Measurements from ENCODE around the gene CDIP1.

CDIP1 gene

DNA sequence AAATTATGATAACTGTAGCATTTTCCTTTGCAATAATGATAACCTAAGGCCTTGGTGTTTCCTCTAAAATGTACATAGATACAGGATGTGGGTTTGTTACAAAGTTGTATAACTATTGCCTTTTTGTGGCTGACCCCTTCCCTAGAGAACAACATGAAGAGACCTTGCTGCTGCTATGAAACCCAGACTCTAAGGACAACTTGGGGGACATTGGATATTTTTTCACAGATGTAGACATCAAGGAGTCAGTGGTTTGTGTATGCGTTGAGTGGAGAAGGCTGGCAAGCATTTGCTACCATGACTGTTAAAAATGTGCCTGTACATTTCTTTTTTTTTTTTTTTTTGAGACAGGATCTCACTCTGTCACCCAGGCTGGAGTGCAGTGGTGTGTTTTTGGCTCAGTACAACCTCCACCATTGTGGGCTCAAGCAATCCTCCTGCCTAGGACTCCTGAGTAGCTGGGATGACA is 50.0 kb downstream of the CDIP1 start:
- DNase-seq (ENCODE audit: low spot score): no peak

DNA sequence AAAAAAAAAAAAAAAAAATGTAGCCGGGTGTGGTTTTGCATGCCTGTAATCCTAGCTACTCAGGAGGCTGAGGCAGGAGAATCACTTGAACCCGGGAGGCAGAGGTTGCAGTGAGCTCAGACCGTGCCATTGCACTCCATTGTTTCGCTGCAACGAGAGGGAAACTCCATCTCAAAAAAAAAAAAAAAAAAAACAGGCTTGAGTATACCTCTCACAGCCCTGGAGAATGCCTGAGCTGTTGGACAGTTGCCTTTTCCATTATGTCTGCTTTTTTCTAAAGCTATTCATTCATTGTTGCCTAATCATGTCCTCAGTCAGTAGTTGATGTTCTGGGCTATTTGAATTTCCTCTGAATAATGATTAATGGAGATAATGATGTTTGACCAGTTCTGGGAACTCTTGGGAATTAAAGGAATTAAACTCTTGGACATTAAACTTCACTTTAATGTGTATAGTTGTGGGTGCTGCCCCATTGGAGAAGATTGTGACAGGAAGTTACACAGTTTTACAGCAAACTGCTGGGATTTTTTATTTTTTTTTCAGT is 50.5 kb downstream of the CDIP1 start:
- DNase-seq (ENCODE audit: low spot score): no peak

DNA sequence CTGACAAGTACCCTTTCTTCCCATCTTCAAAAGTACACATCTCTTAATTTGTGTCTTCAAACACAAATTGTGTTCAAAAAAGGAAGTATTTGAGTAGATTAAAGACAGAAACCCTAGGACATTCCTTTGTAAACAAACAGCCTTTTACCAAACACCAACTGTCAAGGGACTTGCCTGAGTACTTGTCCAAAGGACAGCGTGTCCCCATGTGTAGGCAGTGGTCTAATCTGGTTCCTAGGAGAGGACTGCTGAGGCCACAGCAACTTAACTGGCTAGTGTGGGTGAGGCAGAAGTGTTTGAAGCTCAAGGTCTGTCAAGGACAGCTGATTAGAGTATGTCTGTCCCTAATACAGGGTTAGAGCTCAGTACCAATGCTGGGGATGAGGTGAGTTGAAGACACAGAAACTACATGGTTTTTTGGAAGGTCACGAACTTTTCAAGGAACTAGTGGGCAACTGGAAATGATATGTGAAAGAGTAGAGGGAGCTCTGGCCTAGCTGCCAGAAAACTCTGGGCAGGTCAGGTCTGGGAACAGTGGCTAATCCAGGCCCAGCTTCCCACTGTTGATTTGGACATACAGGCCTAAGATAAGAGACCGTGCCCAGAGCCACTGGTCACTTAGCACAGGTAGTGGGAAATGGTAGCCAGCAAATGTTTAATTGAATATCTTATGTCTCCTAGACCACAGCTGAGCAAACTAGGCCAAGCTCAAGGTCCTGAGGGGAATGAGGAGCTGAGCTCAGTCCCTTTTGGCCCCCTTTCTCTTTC is 52.3 kb downstream of the CDIP1 start:
- DNase-seq (ENCODE audit: low spot score): no peak

DNA sequence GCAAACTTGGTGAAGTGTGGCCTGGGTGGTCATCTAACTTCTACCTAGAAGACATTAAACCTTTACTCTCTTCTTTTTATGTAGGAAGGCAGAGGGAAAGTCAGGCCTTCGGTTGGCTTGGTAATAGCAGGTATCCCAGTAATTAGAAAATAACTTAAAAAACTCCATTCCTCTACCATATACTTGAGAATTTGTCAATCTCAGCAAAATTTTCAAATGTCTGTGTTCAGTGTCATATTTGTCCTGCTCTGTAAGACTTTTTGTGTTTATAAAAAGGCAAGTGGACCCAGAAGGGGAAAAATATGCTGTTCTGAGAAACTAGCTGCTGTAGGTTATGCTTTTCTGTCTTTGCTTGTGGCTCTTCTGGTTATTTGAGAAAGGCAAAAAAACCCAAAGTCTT is 56.6 kb downstream of the CDIP1 start:
- DNase-seq (ENCODE audit: low spot score): no peak

DNA sequence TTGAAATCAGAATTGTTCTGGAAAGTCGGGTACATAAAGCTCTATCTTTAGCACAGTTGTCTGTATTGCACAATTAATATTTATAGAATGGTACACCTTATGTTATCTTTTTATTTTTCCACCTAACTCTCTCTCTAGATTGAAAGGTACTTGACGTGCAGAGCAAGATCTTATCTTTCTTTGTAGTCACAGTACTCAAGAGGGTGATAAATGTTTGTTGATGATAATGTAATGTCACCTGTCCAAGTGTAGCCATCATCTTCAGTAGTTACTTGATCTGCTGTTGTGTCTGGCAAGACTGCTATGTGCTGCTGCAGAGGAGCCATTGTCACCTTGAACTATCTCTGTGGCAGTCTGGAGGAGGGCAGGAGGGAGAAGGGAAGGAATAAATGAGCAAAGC is 57.0 kb downstream of the CDIP1 start:
- DNase-seq (ENCODE audit: low spot score): no peak

DNA sequence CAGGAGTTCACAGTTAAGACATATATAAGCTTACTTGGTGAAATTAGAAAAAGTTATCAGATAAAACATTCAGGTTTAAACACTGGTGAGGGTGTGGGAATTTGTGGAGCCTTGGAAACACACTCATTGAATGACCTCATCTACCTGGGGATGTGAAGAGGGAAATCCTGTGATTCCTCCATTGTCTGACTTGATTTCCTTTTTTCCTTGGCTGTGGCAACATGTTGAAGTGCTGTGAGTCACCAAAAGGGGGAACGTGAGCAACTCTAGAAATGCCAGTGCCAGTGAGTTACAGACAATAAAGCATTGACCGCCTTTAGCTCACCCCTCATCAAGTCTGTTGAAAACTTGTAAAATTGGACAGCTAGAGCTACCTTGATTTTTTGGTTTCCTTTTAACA is 60.6 kb downstream of the CDIP1 start:
- no peak for DNase-seq (ENCODE audit: low spot score)

DNA sequence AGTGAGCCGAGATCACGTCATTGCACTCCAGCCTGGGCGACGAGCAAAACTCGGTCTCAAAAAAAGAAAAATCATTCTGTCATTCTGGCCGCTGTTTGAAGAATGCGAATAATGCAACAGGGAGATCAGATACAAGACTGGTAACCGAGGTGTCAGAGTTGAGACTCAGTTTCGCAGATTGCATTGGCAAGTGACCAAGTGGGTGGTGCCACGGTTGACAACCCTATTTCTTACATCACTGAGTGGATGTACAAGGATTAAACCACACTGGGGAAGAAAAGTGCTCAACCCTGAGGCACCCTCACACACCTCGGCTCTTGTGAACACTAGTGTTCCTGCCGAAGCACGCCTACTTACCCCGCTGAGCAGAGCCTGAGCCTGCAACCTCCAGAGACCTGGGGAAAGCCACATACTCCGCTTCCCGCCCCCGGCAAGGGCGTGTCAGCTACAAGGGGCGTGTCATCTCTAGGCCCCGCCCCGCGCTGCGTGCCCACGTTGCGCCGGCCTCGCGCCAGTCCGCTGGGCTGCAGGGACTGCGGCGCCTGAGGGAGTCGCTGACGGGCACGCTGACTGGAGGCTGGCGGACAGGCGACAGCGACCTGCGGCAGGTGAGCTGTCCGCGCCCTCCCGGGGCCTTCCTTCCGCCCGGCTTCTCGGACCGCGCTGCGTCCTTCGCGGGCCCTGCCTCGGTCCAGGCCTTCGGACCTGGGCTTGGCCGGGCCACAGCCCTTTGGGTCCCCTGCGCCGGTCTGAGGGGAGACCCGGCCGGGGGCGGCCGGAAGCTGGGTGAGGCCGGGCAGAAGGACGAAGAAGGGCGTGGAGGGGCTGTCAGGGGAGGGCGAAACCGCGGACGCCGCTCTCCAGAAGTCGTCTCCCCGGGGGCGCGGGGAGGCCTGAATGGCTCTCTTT is 62.4 kb downstream of the CDIP1 start, which contains the start of gene HMOX2:
TSS of gene HMOX2 (plus strand) at position 519 of the 909 bp plus-strand sequence. CDS start 29,127 bp downstream, outside the sequence.
- peak; percentile 97 for DNase-seq (ENCODE audit: low spot score)

DNA sequence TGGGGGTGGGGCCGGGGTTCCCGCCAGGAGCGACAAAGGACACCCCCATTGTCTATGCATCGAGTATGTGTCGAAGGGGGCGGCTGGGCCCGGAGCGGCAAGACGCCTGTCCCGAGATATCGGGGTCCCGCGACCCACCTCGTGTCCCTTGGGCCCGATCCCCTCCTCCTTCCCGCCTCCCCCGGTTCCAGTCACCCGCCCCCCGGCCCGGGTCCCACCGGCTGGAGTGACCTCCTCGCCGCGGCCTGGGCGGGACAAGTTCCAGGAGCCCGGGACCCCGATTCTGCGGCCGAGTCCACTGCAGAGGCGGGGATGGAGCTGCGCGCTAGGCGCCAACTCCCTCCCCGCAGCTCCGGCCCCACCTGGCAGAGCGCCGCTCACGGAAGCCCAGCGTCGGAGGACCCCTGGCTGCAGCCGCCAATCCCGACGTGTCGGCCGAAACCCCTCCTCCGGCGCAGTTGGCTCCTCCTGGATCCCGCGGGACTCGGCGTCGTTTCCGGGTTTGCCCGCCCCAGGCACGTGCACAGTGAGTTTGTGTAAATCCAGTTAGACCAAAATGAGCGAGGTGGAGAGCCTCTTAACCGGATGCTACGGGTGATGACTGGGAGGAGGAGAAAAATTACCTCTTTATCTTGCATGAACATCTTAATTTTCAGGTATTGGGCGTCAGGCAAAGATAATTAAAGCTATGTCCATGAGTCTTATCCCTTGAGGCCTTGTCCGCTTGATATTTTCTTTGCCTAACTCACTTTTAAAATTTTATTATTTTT is 64.2 kb downstream of the CDIP1 start, which contains the start of gene NMRAL1:
TSS of gene NMRAL1 (minus strand) at position 434 of the 770 bp plus-strand sequence. CDS start 493 bp downstream, outside the sequence.
- DNase-seq (ENCODE audit: low spot score): peak; percentile 94

DNA sequence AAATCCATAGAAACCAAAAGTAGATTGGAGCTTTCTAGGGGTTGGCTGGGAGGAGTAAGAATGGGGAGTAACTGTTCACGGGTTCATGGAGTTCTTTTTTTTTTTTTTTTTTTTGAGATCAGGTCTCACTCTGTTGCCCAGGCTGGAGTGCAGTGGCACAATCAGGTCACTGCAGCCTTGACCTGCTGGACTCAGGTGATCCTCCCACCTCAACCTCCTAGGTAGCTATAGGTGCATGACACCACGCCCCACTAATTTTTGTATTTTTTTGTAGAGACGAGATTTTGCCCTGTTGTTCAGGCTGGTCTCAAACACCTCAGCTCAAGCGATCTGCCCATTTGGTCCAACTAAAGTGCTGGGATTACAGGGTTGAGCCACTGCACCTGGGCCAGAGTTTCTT is 65.7 kb downstream of the CDIP1 start:
- no peak for DNase-seq (ENCODE audit: low spot score)

DNA sequence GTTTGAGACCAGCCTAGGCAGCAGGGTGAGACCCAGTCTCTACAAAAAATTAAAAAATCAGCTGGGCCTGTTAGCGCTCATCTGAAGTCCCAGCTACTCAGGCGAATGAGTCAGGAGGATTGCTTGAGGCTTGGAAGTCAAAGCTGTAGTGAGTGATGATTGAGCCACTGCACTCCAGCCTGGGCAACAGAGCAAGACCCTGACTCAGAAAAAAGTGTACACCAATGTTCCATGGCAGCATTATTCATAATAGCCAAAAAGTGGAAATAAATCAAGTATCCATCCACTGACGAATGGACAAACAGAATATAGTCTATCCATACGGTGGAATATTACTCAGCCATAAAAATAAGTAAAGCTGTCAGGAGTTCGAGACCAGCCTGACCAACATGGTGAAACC is 66.7 kb downstream of the CDIP1 start:
- DNase-seq (ENCODE audit: low spot score): no peak

DNA sequence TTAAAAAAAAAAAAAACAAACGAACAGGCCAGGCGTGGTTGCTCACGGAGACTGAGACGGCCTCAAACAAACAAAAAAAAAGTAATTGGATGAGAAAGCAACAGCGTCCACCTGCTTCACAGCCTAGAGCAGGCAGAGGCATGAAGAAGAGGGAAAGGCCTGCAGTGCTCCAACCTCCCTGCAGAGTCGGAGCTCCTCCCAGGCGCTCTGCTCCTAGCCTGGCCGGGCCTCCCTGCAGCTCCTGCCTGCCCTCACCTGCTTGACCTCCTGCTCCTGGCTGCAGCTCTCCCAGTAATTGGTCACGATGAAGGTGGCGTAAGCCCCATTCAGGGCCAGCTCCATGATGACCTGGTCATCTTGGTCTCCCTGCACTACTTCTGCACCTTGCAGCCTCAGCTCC is 69.6 kb downstream of the CDIP1 start:
- no peak for DNase-seq (ENCODE audit: low spot score)

DNA sequence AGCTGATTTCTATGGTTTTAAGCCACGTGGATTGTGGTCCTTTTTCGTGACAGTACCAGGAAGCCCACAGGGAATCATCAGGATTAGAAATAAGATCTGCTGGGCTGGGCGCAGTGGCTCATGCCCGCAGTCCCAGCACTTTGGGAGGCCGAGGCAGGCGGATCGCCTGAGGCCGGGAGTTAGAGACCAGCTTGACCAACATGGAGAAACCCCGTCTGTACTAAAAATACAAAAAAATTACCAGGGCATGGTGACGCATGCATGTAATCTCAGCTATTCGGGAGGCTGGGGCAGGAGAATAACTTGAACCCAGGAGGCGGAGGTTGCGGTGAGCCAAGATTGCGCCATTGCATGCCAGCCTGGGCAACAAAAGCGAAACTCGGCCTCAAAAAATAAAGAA is 70.7 kb downstream of the CDIP1 start:
- DNase-seq (ENCODE audit: low spot score): no peak

DNA sequence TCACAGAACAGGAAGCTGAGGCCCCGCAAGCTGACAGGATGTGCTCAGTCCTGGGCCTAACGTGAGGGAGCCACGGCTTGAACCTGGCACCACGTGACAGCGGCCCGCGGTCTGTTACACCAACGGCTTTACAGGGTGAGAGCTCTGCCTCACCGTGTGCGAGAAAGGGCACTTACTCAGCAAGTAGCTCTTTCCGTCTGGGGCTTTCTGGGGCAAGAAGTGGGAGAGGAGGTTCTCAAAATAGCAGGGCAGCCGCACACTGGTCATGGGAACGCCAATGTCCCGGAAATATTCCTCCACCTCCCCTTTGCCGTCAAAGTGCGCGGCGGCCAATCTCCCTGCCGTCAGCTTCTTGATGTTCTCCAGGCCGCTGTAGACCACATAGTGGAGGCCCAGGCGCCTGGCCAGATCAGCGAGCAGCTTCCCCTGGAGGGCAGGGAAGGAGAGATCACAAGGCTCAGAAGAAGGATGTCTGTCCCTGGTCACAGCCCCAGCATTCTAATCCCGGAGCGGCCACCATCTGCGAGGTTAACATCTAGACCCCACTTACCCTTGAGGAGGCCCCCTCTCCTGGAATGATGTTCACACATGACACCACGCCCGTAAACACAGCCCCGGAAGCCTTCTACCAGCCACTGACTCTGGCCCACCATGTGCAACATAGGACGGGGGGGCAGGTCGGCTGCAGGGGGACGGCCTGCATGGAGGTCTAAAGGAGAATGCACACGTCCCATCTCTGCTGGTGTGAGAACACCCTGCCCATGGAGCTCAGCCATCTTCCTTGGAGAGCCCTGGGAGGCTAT is 72.4 kb downstream of the CDIP1 start:
- DNase-seq (ENCODE audit: low spot score): no peak

DNA sequence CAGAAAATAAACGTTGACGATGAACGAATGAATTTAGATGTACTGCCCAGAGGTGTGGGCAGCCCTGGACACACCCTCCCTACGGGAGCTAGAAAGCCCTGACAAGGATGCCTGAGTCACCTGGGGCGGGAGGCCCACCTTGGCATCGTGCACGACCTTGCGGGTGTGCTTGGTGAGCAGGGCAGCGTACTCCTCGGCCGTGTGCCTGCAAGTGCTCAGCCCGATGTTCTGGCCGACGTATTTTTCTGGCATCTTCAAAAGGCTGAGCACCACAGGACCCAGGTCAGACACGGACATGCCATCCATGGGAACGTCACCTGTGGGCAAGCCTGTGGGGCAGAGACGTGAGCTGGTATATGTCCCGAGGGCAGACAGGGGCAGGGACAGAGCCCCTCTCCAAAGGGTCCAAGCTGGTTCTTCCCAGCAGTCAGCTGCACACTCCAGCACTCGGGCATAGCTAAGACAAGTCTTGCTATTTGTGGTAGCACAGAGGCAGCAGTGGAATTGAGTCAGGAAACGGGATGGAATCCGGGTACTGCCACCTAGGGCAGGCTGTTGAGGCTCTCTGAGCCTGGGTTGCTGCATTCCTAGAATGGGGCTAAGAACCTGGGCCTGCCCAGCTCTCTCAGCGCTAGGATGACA is 74.9 kb downstream of the CDIP1 start:
- no peak for DNase-seq (ENCODE audit: low spot score)

DNA sequence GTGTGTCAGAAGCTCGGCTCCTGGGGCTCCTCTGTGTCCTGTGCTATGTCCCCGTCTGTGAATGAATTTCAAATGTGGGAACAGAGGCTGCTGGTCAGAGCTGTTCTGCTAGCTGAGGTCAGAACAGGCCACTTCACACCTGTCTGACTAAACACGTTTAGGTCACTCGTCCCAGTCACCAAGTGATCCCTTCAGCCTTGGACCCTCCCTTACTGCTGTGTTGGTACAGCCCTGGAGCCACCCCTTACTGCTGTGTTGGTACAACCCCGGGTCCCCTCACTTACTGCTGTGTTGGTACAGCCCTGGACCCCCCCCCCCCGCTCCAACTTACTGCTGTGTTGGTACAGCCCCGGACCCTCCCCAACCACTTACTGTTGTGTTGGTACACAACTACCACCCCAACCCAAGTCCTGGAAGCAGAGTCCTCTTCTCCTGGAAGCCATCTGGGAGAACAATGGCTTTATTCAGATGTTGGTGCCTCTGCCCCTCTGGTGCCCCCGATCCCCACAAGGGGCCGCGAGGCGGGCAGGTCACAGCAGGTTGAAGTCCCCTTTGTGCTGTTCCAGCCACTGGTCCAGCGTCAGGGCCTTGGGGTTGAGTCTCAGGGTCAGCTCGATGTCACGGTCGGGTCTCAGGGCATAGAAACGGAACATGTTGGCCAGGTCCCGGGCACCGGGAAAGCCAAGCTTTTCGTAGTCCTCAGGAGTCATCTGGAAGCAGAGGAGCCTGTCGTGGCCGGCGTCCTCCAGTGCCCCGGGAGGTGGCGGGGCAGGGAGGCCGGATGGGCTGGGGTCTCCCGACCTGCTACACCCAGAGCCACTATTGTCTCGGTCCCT is 77.1 kb downstream of the CDIP1 start:
- peak; percentile 79 for DNase-seq (ENCODE audit: low spot score)

DNA sequence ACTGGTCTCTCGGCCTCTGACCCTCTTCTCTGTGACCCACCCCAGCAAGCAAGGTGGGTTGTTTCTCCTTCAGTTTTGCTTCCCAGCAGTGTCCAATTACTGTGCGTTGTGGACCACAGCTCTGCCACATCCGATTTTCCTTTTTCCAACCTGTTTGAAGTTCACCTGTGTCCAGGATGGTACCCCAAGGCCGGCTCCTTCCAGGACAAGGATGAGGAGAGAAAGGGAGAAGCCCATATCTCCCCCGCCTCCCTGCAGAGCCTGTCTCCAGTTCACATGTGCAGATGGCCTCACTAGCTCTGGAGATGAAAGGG is 77.7 kb downstream of the CDIP1 start:
- no peak for DNase-seq (ENCODE audit: low spot score)

Measured in iPS-NIHi11 (cell line).